Measurements from ENCODE around the gene IL6R. TPM values are rescaled to one million over a fixed set of nuclear protein-coding genes. Genes with fewer than 3 reads are reported as not detected.
"Not testable (repeated sequence)": the region's sequence is repeated elsewhere in the genome, so short reads cannot be mapped to it uniquely, and the experiment has no call there.

The IL6R gene
- total and polyA plus RNA-seq, 4 experiments from 2014 or later = 54.6 to 106 (median 86.9) TPM

- intact Hi-C loops (cut with micrococcal nuclease) = no loop called here
- H3K27me3 ChIP-seq (ENCODE audit: insufficient read depth, low read length) = no peaks in the 10 kb centered on the region
Observed at GRCh38 chr1:154418062-154418921, 13.1 kb downstream of the IL6R start.

GRCh38 chr1:154418923-154419619 is 13.9 kb downstream of the IL6R start:
- no peaks in the 10 kb centered on the region for H3K9me3 Mint-ChIP-seq

More at GRCh38 chr1:154418062-154418921, 13.1 kb downstream of the IL6R start:
- peak in 3 of 5 donors; percentile 29 to 65 (median 30) for DNase-seq
- Mint-ChIP-seq H3K9me3 (no peaks in the 10 kb centered on the region), H3K27me3 (no peaks in the 10 kb centered on the region), H3K27ac (peak overlapping the region; percentile 85 to 97 (median 94)), H3K4me3 (peak overlapping the region; percentile 64 to 84 (median 81)), H3K36me3 (peaks cover 18 to 36% of the 10 kb centered on the region in 2 donors), H3K4me1 (peaks cover 55 to 100% (median 80%) of the 10 kb centered on the region in 4 donors)
- Histone ChIP-seq H3K9me3 (ENCODE audit: control insufficient read depth in 1 of 2, low read length in 2 of 2) (no peaks in the 10 kb centered on the region), H3K4me1 (ENCODE audit: insufficient read depth, low read length) (peaks cover 95% of the 10 kb centered on the region), H3K4me3 (ENCODE audit: low read length in 2 of 2) (peak overlapping the region in 1 of 2 donors; percentile 6), H3K27ac (ENCODE audit: low read depth, low read length) (peak overlapping the region; percentile 58), H3K36me3 (ENCODE audit: insufficient read depth, low read length) (no peaks in the 10 kb centered on the region)
- POLR2A ChIA-PET (ENCODE audit: partially characterized antibody) = interaction anchor here (1.3 to 20.0 kb wide), 8 partner anchors 11 to 146 kb away, joined by 3 to 324 read pairs (median 12); partner anchors contain the start of gene IL6R
- CTCF ChIA-PET (ENCODE audit: partially characterized antibody) = interaction anchor here (1.2 to 3.8 kb wide), 5 partner anchors 8 to 84 kb away, joined by 3 to 33 read pairs (median 10); no protein-coding TSS in a partner anchor

GRCh38 chr1:154419620-154420571 is 14.8 kb downstream of the IL6R start:
- Histone ChIP-seq H3K4me3 (ENCODE audit: low read length in 2 of 2) (peak overlapping the region; percentile 50 to 54), H3K27me3 (ENCODE audit: insufficient read depth, low read length) (no peaks in the 10 kb centered on the region), H3K9me3 (ENCODE audit: control insufficient read depth in 1 of 2, low read length in 2 of 2) (no peaks in the 10 kb centered on the region), H3K27ac (ENCODE audit: low read depth, low read length) (peak overlapping the region; percentile 58), H3K36me3 (ENCODE audit: insufficient read depth, low read length) (no peaks in the 10 kb centered on the region), H3K4me1 (ENCODE audit: insufficient read depth, low read length) (peaks cover 94% of the 10 kb centered on the region)
- Mint-ChIP-seq H3K27ac (peak overlapping the region; percentile 85 to 97 (median 94)), H3K9me3 (no peaks in the 10 kb centered on the region), H3K27me3 (no peaks in the 10 kb centered on the region), H3K4me1 (peaks cover 57 to 100% (median 82%) of the 10 kb centered on the region in 4 donors), H3K4me3 (peak overlapping the region; percentile 64 to 84 (median 81)), H3K36me3 (peaks cover 23 to 30% of the 10 kb centered on the region in 2 donors)
- peak; percentile 40 to 81 (median 48) for DNase-seq
- intact Hi-C loops (cut with micrococcal nuclease) = loop anchor here (1.0 kb wide), 1 partner anchor 13 kb away; no protein-coding TSS in a partner anchor
- ChIA-PET CTCF (ENCODE audit: partially characterized antibody) (interaction anchor here (0.5 to 3.8 kb wide), 21 partner anchors 10 to 220 kb away, joined by 3 to 33 read pairs (median 4); partner anchors contain the start of gene HAX1), POLR2A (ENCODE audit: partially characterized antibody) (interaction anchor here (0.9 to 20.0 kb wide), 24 partner anchors 11 to 444 kb away, joined by 3 to 324 read pairs (median 7); partner anchors contain the start of genes IL6R and RPS27)

More at GRCh38 chr1:154418923-154419619, 13.9 kb downstream of the IL6R start:
- H3K27me3 Mint-ChIP-seq = no peaks in the 10 kb centered on the region
- H3K4me3 ChIP-seq (ENCODE audit: low read length in 2 of 2) = peak overlapping the region in 1 of 2 donors; percentile 54
- CTCF ChIA-PET (ENCODE audit: partially characterized antibody) = interaction anchor here (0.7 to 3.8 kb wide), 17 partner anchors 9 to 147 kb away, joined by 3 to 33 read pairs (median 4); partner anchors contain the start of gene HAX1
- peak overlapping the region; percentile 58 to 84 (median 81) for H3K4me3 Mint-ChIP-seq
- intact Hi-C loops (cut with micrococcal nuclease) = loop anchor here (1.0 kb wide), 1 partner anchor 12 kb away; no protein-coding TSS in a partner anchor
- no peaks in the 10 kb centered on the region for H3K9me3 ChIP-seq (ENCODE audit: control insufficient read depth in 1 of 2, low read length in 2 of 2)
- DNase-seq = no peak
- POLR2A ChIA-PET (ENCODE audit: partially characterized antibody) = interaction anchor here (0.9 to 20.0 kb wide), 21 partner anchors 11 to 443 kb away, joined by 3 to 324 read pairs (median 8); partner anchors contain the start of gene IL6R
- H3K36me3 ChIP-seq (ENCODE audit: insufficient read depth, low read length) = no peaks in the 10 kb centered on the region
- H3K27me3 ChIP-seq (ENCODE audit: insufficient read depth, low read length) = no peaks in the 10 kb centered on the region
- H3K36me3 Mint-ChIP-seq = peaks cover 18 to 31% of the 10 kb centered on the region in 2 donors
- peak overlapping the region; percentile 58 for H3K27ac ChIP-seq (ENCODE audit: low read depth, low read length)
- peaks cover 56 to 100% (median 82%) of the 10 kb centered on the region in 4 donors for H3K4me1 Mint-ChIP-seq
- peaks cover 95% of the 10 kb centered on the region for H3K4me1 ChIP-seq (ENCODE audit: insufficient read depth, low read length)
- H3K27ac Mint-ChIP-seq = peak overlapping the region; percentile 85 to 97 (median 94)

- Histone ChIP-seq H3K36me3 (ENCODE audit: insufficient read depth, low read length) (no peaks in the 10 kb centered on the region), H3K4me1 (ENCODE audit: insufficient read depth, low read length) (peaks cover 91% of the 10 kb centered on the region), H3K27ac (ENCODE audit: low read depth, low read length) (peak overlapping the region; percentile 22), H3K27me3 (ENCODE audit: insufficient read depth, low read length) (no peaks in the 10 kb centered on the region), H3K4me3 (ENCODE audit: low read length in 2 of 2) (no peak overlapping the region), H3K9me3 (ENCODE audit: control insufficient read depth in 1 of 2, low read length in 2 of 2) (no peaks in the 10 kb centered on the region)
- Mint-ChIP-seq H3K4me1 (peaks cover 61 to 99% (median 83%) of the 10 kb centered on the region in 4 donors), H3K27ac (peak overlapping the region; percentile 51 to 90 (median 84)), H3K4me3 (peak overlapping the region in 6 of 8 donors; percentile 25 to 74 (median 62)), H3K9me3 (no peaks in the 10 kb centered on the region), H3K36me3 (peaks cover 24 to 32% of the 10 kb centered on the region in 2 donors), H3K27me3 (no peaks in the 10 kb centered on the region)
- POLR2A ChIA-PET (ENCODE audit: partially characterized antibody) = interaction anchor here (1.9 to 20.0 kb wide), 9 partner anchors 9 to 78 kb away, joined by 7 to 324 read pairs (median 17); partner anchors contain the start of gene IL6R
- CTCF ChIA-PET (ENCODE audit: partially characterized antibody) = interaction anchor here (2.0 to 3.8 kb wide), 5 partner anchors 9 to 86 kb away, joined by 7 to 33 read pairs (median 17); no protein-coding TSS in a partner anchor
- no peak for DNase-seq
- intact Hi-C loops (cut with micrococcal nuclease) = no loop called here
Observed at GRCh38 chr1:154420961-154421924, 16.1 kb downstream of the IL6R start.

GRCh38 chr1:154422049-154422448 is 16.9 kb downstream of the IL6R start:
- peak overlapping the region; percentile 10 to 89 (median 56) for H3K27ac Mint-ChIP-seq
- H3K9me3 Mint-ChIP-seq; DNase-seq; H3K27ac ChIP-seq (ENCODE audit: low read depth, low read length); H3K9me3 ChIP-seq (ENCODE audit: control insufficient read depth in 1 of 2, low read length in 2 of 2); CTCF ChIA-PET (ENCODE audit: partially characterized antibody); H3K27me3 Mint-ChIP-seq; H3K27me3 ChIP-seq (ENCODE audit: insufficient read depth, low read length); H3K36me3 ChIP-seq (ENCODE audit: insufficient read depth, low read length); intact Hi-C loops (cut with micrococcal nuclease); H3K4me3 ChIP-seq (ENCODE audit: low read length in 2 of 2): not testable (repeated sequence)
- POLR2A ChIA-PET (ENCODE audit: partially characterized antibody) = interaction anchor here (3.2 to 20.0 kb wide), 3 partner anchors 12 to 70 kb away, joined by 17 to 324 read pairs (median 22); partner anchors contain the start of gene IL6R
- peaks cover 21 to 30% of the 10 kb centered on the region in 2 donors for H3K36me3 Mint-ChIP-seq
- peak overlapping the region in 6 of 8 donors; percentile 7 to 44 (median 16) for H3K4me3 Mint-ChIP-seq
- H3K4me1 Mint-ChIP-seq = peaks cover 56 to 96% (median 79%) of the 10 kb centered on the region in 4 donors
- H3K4me1 ChIP-seq (ENCODE audit: insufficient read depth, low read length) = peaks cover 89% of the 10 kb centered on the region

Data from CD4-positive, alpha-beta memory T cell (primary cell).